ENCODE results near the gene SMAD4. TPM values are rescaled to one million over a fixed set of nuclear protein-coding genes. Genes with fewer than 3 reads are reported as not detected.

SMAD4 gene
- total and polyA plus RNA-seq, 2 donors (not counting 1 experiment from before 2014, with no cell fraction given) = 34.8 to 136 TPM

GRCh38 chr18:51107082-51107481, 77.1 kb downstream of the SMAD4 start:
- CTCF ChIA-PET = interaction anchor here (1.2 kb wide), 1 partner anchor 286 kb away, joined by 7 read pairs; no protein-coding TSS in a partner anchor
- Mint-ChIP-seq H3K27me3 (no peaks in the 10 kb centered on the region), H3K9me3 (ENCODE audit: insufficient read depth) (no peaks in the 10 kb centered on the region), H3K4me3 (peak overlapping the region; percentile 26), H3K27ac (peak overlapping the region; percentile 11), H3K4me1 (peaks cover 9% of the 10 kb centered on the region)
- no peak for TF ChIP-seq EZH2 (IDR thresholded peaks at IDR 0.05; ENCODE audit: borderline replicate concordance, insufficient read depth, low read depth, low read length, poor library complexity, severe bottlenecking)
- Histone ChIP-seq H3K79me2 (ENCODE audit: control insufficient read depth, insufficient read depth, low read length) (no peaks in the 10 kb centered on the region), H4K20me1 (ENCODE audit: control insufficient read depth, insufficient read depth, low read length, poor library complexity, severe bottlenecking) (no peaks in the 10 kb centered on the region), H3K4me1 (ENCODE audit: control insufficient read depth in 2 of 2, insufficient read depth in 2 of 2, low read length in 2 of 2) (peaks cover 8 to 18% of the 10 kb centered on the region in 2 donors), H3K4me3 (ENCODE audit: control extremely low read depth in 1 of 5, extremely low read depth in 1 of 5, insufficient read depth in 1 of 5, low read depth in 2 of 5, low read length in 4 of 5) (peak overlapping the region in 1 of 5 experiments; percentile 11), H3K27me3 (replicated peaks in 1 of 4; ENCODE audit: control extremely low read depth in 1 of 4, control insufficient read depth in 3 of 4, insufficient read depth in 4 of 4, low read length in 3 of 4) (no peaks in the 10 kb centered on the region), H3K4me2 (replicated peaks; ENCODE audit: low read depth, low read length, poor library complexity, severe bottlenecking) (peak overlapping the region; percentile 27), H3K9ac (ENCODE audit: low read length) (no peak overlapping the region), H3K27ac (ENCODE audit: low read length in 2 of 2) (no peak overlapping the region), H2AFZ (ENCODE audit: insufficient read depth, low read depth, low read length, poor library complexity, severe bottlenecking) (peak overlapping the region; percentile 67), H3K9me3 (ENCODE audit: control extremely low read depth in 1 of 3, control insufficient read depth in 2 of 3, insufficient read depth in 1 of 3, low read length in 2 of 3) (peaks cover 0 to 2% (median 0%) of the 10 kb centered on the region in 3 donors), H3K36me3 (replicated peaks in 1 of 2; ENCODE audit: control extremely low read depth in 1 of 2, control insufficient read depth in 1 of 2, extremely low read depth in 1 of 2, insufficient read depth in 2 of 2, low read length in 1 of 2) (no peaks in the 10 kb centered on the region)
- intact Hi-C loops (cut with micrococcal nuclease) = no loop called here
- DNase-seq (peak; percentile 34), ATAC-seq (ENCODE audit: low read depth) (peak; percentile 32)
- POLR2A ChIA-PET = no interaction called here
- 22% methylated on average over 6 of the region's 6 CpGs for WGBS (ENCODE audit: insufficient coverage)

DNA sequence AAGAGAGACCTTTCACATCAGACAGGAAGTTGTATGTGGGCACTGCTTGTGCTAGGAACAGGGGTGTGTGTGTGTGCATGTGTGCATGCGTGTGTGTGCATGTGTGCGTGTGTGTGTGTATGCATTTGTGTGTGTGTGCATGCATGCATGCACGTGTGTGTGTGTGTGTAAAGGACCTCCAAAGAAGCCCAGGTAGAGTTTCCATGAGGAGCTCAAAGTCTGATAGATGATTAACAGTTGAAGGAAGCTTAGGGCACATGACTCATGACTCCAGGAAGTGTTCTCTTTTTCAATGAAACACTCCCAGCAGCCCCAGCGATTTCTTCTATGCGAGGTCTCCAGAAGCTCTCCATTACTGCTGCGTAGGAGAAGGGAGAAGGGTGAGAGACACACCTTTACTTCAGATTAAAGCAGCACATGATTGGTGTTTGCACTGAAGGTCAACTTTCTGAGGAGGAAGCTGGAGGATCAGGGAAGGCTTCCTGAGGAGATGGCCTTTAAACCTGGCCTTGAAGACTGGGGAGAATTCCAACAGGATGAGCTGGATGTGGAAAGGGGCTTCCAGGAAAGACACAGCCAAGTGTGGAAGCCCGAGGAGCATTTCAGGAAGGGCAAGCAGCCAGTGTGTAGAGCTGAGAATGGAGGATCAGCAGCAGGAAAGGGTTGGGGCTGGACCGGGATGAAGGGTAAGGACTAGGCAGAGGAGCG, 77.7 kb downstream of the SMAD4 start:
- ATAC-seq (ENCODE audit: low read depth) (no peak), DNase-seq (no peak)
- ChIA-PET CTCF (interaction anchor here (0.6 to 1.2 kb wide), 3 partner anchors 274 to 614 kb away, joined by 3 to 7 read pairs (median 3); no protein-coding TSS in a partner anchor), POLR2A (no interaction called here)
- no peaks in the 10 kb centered on the region for H3K79me2 ChIP-seq (ENCODE audit: control insufficient read depth, insufficient read depth, low read length)
- H3K36me3 ChIP-seq (replicated peaks in 1 of 2; ENCODE audit: control extremely low read depth in 1 of 2, control insufficient read depth in 1 of 2, extremely low read depth in 1 of 2, insufficient read depth in 2 of 2, low read length in 1 of 2) = no peaks in the 10 kb centered on the region
- H4K20me1 ChIP-seq (ENCODE audit: control insufficient read depth, insufficient read depth, low read length, poor library complexity, severe bottlenecking) = no peaks in the 10 kb centered on the region
- intact Hi-C loops (cut with micrococcal nuclease) = no loop called here
- H3K27ac ChIP-seq (ENCODE audit: low read length in 2 of 2) = no peak overlapping the region
- 95% methylated on average over 5 of the region's 9 CpGs for WGBS (ENCODE audit: insufficient coverage)
- no peaks in the 10 kb centered on the region for H3K27me3 ChIP-seq (replicated peaks in 1 of 4; ENCODE audit: control extremely low read depth in 1 of 4, control insufficient read depth in 3 of 4, insufficient read depth in 4 of 4, low read length in 3 of 4)
- Mint-ChIP-seq H3K4me1 (peaks cover 9% of the 10 kb centered on the region), H3K4me3 (peak overlapping the region; percentile 26), H3K27ac (peak overlapping the region; percentile 11), H3K27me3 (no peaks in the 10 kb centered on the region), H3K9me3 (ENCODE audit: insufficient read depth) (no peaks in the 10 kb centered on the region)
- peaks cover 0 to 5% (median 0%) of the 10 kb centered on the region in 3 donors for H3K9me3 ChIP-seq (ENCODE audit: control extremely low read depth in 1 of 3, control insufficient read depth in 2 of 3, insufficient read depth in 1 of 3, low read length in 2 of 3)
- H2AFZ ChIP-seq (ENCODE audit: insufficient read depth, low read depth, low read length, poor library complexity, severe bottlenecking) = peak overlapping the region; percentile 67
- H3K4me3 ChIP-seq (ENCODE audit: control extremely low read depth in 1 of 5, extremely low read depth in 1 of 5, insufficient read depth in 1 of 5, low read depth in 2 of 5, low read length in 4 of 5) = no peak overlapping the region
- H3K4me2 ChIP-seq (replicated peaks; ENCODE audit: low read depth, low read length, poor library complexity, severe bottlenecking) = peak overlapping the region; percentile 27
- H3K4me1 ChIP-seq (ENCODE audit: control insufficient read depth in 2 of 2, insufficient read depth in 2 of 2, low read length in 2 of 2) = peaks cover 8 to 18% of the 10 kb centered on the region in 2 donors
- TF ChIP-seq EZH2 (IDR thresholded peaks at IDR 0.05; ENCODE audit: borderline replicate concordance, insufficient read depth, low read depth, low read length, poor library complexity, severe bottlenecking) (no peak), CTCF (IDR thresholded peaks at IDR 0.05) (no peak)
- H3K9ac ChIP-seq (ENCODE audit: low read length) = no peak overlapping the region
